K562 (cell line): ENCODE results near the gene CCDC9B. TPM values are rescaled to one million over a fixed set of nuclear protein-coding genes. Genes with fewer than 3 reads are reported as not detected.

Experiments
- ATAC-seq: fragments of 200-7000 bp; cut with Tn5 transposase; 3 replicates; pipeline ENCODE4 v1.9.1; 2020; ENCODE audit warnings: moderate library complexity
- BruUV-seq: library from RNA; stranded (reverse); fragments of 400-500 nt; replicated peaks from 2 replicates; lab custom pipeline; 2021; lab: Mats Ljungman, UMichigan
- CTCF ChIA-PET: fragments of 300-600 bp; formaldehyde crosslinking; extraction: SDS; loops from one replicate; lab custom pipeline; 2021; ENCODE audit warnings: low intra/inter-chr PET ratio; lab: Yijun Ruan, JAX
- POLR2A ChIA-PET: fragments of 300-600, 350-650 bp; sonication (Branson Sonifier 250); formaldehyde crosslinking; extraction: SDS; loops from one replicate; lab custom pipeline; 2021; ENCODE audit warnings: antibody characterized with exemption, inconsistent platforms; lab: Yijun Ruan, JAX
- DNase-seq, 4 experiments: peaks; one replicate each; pipeline versions ENCODE4 v3.0.0 to v3.0.0-alpha.2; 2011 to 2018; ENCODE audit warnings: low spot score in 3 of 4, mixed read lengths in 3 of 4; ENCODE audit errors: extremely low read depth in 1 of 4
- FAIRE-seq: peaks from 2 replicates; lab custom pipeline; 2011; peaks lifted over from hg19 to GRCh38; lab: Jason Lieb, UNC
- H2AFZ ChIP-seq: 2 replicates; pipeline ENCODE4 v1.6.0; 2011; ENCODE audit warnings: low read depth, low read length, control low read depth, inconsistent platforms
- H3K27ac ChIP-seq: fragments of 200-600 bp; 3 replicates; pipeline ENCODE4 v1.8.0; 2011; ENCODE audit warnings: low read depth, mild to moderate bottlenecking, control low read depth, inconsistent platforms, low read length, moderate library complexity, mixed read lengths; ENCODE audit errors: extremely low read depth
- H3K27me3 ChIP-seq, 2 experiments: fragments of 300-600 bp in 1 of 2; 2 replicates in 1 of 2; 3 replicates in 1 of 2; pipeline versions ENCODE4 v1.6.0 to v1.8.0; 2011; ENCODE audit warnings: inconsistent platforms in 2 of 2, low read length in 2 of 2, mild to moderate bottlenecking in 1 of 2, mixed read lengths in 1 of 2, moderate library complexity in 1 of 2; ENCODE audit not compliant: control insufficient read depth in 2 of 2, insufficient read depth in 2 of 2
- H3K36me3 ChIP-seq: fragments of 300-600 bp; 3 replicates; pipeline ENCODE4 v1.8.0; 2011; ENCODE audit warnings: mild to moderate bottlenecking, low read length, inconsistent platforms; ENCODE audit not compliant: control insufficient read depth, insufficient read depth
- H3K4me1 ChIP-seq, 2 experiments: fragments of 200-600 bp in 1 of 2; replicated peaks in 1 of 2; 2 replicates in 1 of 2; 3 replicates in 1 of 2; pipeline versions ENCODE4 v1.5.1 to v1.8.0; 2011; ENCODE audit warnings: inconsistent platforms in 2 of 2, low read length in 2 of 2, mild to moderate bottlenecking in 1 of 2, mixed read lengths in 1 of 2, moderate library complexity in 1 of 2; ENCODE audit not compliant: control insufficient read depth in 2 of 2, insufficient read depth in 2 of 2
- H3K4me2 ChIP-seq: 2 replicates; pipeline ENCODE4 v1.6.1; 2011; ENCODE audit warnings: low read length, control low read depth, inconsistent platforms, mixed read lengths; ENCODE audit not compliant: insufficient read depth
- H3K4me3 ChIP-seq: fragments of 200-600 bp; sonication (generic), shearing (Covaris generic); 2 replicates; pipeline ENCODE4 v1.5.1; 2016; ENCODE audit warnings: control low read depth, inconsistent platforms
- H3K79me2 ChIP-seq: fragments of 200-600 bp; 3 replicates; pipeline ENCODE4 v1.8.0; 2011; ENCODE audit warnings: low read length, inconsistent platforms; ENCODE audit not compliant: control insufficient read depth, insufficient read depth
- H3K9ac ChIP-seq, 2 experiments: 2 replicates each; pipeline versions ENCODE4 v1.6.0 to v1.6.1; 2011; ENCODE audit warnings: low read depth in 2 of 2, low read length in 2 of 2, control low read depth in 1 of 2, inconsistent platforms in 1 of 2, mild to moderate bottlenecking in 1 of 2, mixed read lengths in 1 of 2; ENCODE audit not compliant: insufficient read depth in 1 of 2
- H3K9me1 ChIP-seq: one replicate; pipeline ENCODE4 v1.6.0; 2011; ENCODE audit warnings: inconsistent platforms, mild to moderate bottlenecking, low read length, moderate library complexity; ENCODE audit not compliant: control insufficient read depth, insufficient read depth
- H3K9me3 ChIP-seq: replicated peaks from 2 replicates; pipeline ENCODE4 v1.5.1; 2011; ENCODE audit warnings: low read depth, low read length, inconsistent platforms; ENCODE audit not compliant: control insufficient read depth, insufficient read depth
- H4K20me1 ChIP-seq: replicated peaks from 2 replicates; pipeline ENCODE4 v1.6.1; 2011; ENCODE audit warnings: low read length, inconsistent platforms, mixed read lengths; ENCODE audit not compliant: control insufficient read depth, insufficient read depth
- CHD1 ChIP-seq: fragments of 200-600 bp; sonication (generic); IDR thresholded peaks from one replicate; pipeline ENCODE4 v1.6.1; 2012; ENCODE audit warnings: mild to moderate bottlenecking, moderate library complexity, low read length, inconsistent platforms
- ETV1 ChIP-seq: fragments of 450-650 bp; conservative IDR thresholded peaks from 2 replicates; pipeline ENCODE4 v1.6.1; 2016; ENCODE audit warnings: missing genetic modification characterization, control low read depth, low read depth, missing compliant biosample characterization
- GABPA ChIP-seq: fragments of 200-800 bp; sonication (Bioruptor generic); conservative IDR thresholded peaks from 2 replicates; pipeline ENCODE4 v1.6.1; 2016; ENCODE audit warnings: low read depth, missing genetic modification characterization, missing compliant biosample characterization
- ILK ChIP-seq: fragments of 450-650 bp; IDR thresholded peaks from 2 replicates; pipeline ENCODE4 v1.6.1; 2016; ENCODE audit warnings: missing genetic modification characterization, low read depth, mild to moderate bottlenecking, missing compliant biosample characterization, moderate library complexity, borderline replicate concordance
- MTA3 ChIP-seq: fragments of 450-650 bp; formaldehyde crosslinking; IDR thresholded peaks from 2 replicates; pipeline ENCODE4 v1.6.1; 2017; ENCODE audit warnings: mild to moderate bottlenecking, borderline replicate concordance
- RREB1 ChIP-seq: fragments of 250-450 bp; sonication (Bioruptor Pico); IDR thresholded peaks from 2 replicates; pipeline ENCODE4 v1.4.0; 2020
- SMAD3 ChIP-seq: fragments of 450-650 bp; formaldehyde crosslinking; conservative IDR thresholded peaks from 2 replicates; pipeline ENCODE4 v1.4.0; 2020; ENCODE audit warnings: mild to moderate bottlenecking
- YBX1 ChIP-seq: fragments of 450-650 bp; IDR thresholded peaks from 2 replicates; pipeline ENCODE4 v1.7.1; 2016; ENCODE audit warnings: mild to moderate bottlenecking
- ZBTB7A ChIP-seq: IDR thresholded peaks from 2 replicates; pipeline ENCODE4 v1.6.1; 2011; ENCODE audit warnings: low read depth, mild to moderate bottlenecking, low read length, moderate library complexity, borderline replicate concordance; ENCODE audit not compliant: control insufficient read depth
- ZFPM2 ChIP-seq: fragments of 250-450 bp; sonication (Bioruptor Pico); IDR thresholded peaks from 2 replicates; pipeline ENCODE4 v1.5.1; 2022; ENCODE audit warnings: mild to moderate bottlenecking
- WGBS: fragments of 100-300 bp; shearing (Covaris generic); methylation state at CpG from one replicate; pipeline ENCODE4 v1.1.6; 2016; ENCODE audit warnings: low coverage, mixed read lengths; ENCODE audit not compliant: insufficient coverage; ENCODE audit errors: missing lambda C conversion rate; 5-methylcytosine and 5-hydroxymethylcytosine counted together
- in situ Hi-C: fragments of 300-500 bp; cut with MboI; formaldehyde crosslinking; loops from 4 replicates; pipeline ENCODE4 v1.15.0; 2018; ENCODE audit warnings: inconsistent platforms, mixed read lengths
- intact Hi-C: fragments of 100-400 bp; cut with micrococcal nuclease; formaldehyde crosslinking; loops from 2 replicates; pipeline ENCODE4 v1.14.2; 2022
- polyA plus RNA-seq, 8 experiments: library from polyadenylated mRNA; depleted of rRNA in 4 of 8; stranded (reverse) in 5 of 8; unstranded in 3 of 8; fragments of >200 nt; fragmentation: Nextera tagmentation in 2 of 8; fragmentation: Illumina TruSeq in 1 of 8; extraction: Ambion mirVana in 2 of 8; extraction: Trizol in 1 of 8; gene quantifications; 2 replicates each; pipeline versions ENCODE4 v1.2.1 to v1.2.3, GENCODE V29; 2011 to 2014; ENCODE audit warnings: inconsistent platforms in 1 of 8, missing spikeins in 1 of 8
- total RNA-seq, 7 experiments: library from RNA; depleted of rRNA in 6 of 7; stranded (reverse); fragments of >200 nt in 6 of 7; fragmentation: Illumina TruSeq in 2 of 7; extraction: Trizol in 2 of 7; gene quantifications; 2 replicates each; pipeline versions ENCODE4 v1.2.1 to v1.2.3, GENCODE V29; 2011 to 2021; ENCODE audit warnings: low replicate concordance in 1 of 7
- TF ChIP-seq, protein P1 (sequence below): sonication (generic); formaldehyde crosslinking; IDR thresholded peaks from 2 replicates; pipeline ENCODE4 v1.8.0; 2022; ENCODE audit warnings: missing genetic modification reagents, mild to moderate bottlenecking, borderline replicate concordance

CCDC9B gene
- total and polyA plus RNA-seq, 9 of the 15 experiments (the other 6 are each of a cell fraction or from before 2014, with no cell fraction given): 0.01 to 0.47 (median 0.15) TPM; not detected in 1

- ChIA-PET POLR2A (interaction anchor here (2.2 kb wide), 1 partner anchor 10 kb away, joined by 5 read pairs; the partner anchor contains the start of gene PHGR1), CTCF (no interaction called here)
- 26% methylated on average over 2 of the region's 2 CpGs for WGBS
- in situ Hi-C loops: no loop called here
- ATAC-seq (no peak), FAIRE-seq (no peak), DNase-seq (no peak)
- no peaks in the 10 kb centered on the region for H3K36me3 ChIP-seq
- no peak for TF ChIP-seq SMAD3 (CRISPR knock-in tag)
- no peak for TF ChIP-seq GABPA (tag)
- no peak for TF ChIP-seq RREB1 (CRISPR knock-in tag)
- TF ChIP-seq, protein P1, sequence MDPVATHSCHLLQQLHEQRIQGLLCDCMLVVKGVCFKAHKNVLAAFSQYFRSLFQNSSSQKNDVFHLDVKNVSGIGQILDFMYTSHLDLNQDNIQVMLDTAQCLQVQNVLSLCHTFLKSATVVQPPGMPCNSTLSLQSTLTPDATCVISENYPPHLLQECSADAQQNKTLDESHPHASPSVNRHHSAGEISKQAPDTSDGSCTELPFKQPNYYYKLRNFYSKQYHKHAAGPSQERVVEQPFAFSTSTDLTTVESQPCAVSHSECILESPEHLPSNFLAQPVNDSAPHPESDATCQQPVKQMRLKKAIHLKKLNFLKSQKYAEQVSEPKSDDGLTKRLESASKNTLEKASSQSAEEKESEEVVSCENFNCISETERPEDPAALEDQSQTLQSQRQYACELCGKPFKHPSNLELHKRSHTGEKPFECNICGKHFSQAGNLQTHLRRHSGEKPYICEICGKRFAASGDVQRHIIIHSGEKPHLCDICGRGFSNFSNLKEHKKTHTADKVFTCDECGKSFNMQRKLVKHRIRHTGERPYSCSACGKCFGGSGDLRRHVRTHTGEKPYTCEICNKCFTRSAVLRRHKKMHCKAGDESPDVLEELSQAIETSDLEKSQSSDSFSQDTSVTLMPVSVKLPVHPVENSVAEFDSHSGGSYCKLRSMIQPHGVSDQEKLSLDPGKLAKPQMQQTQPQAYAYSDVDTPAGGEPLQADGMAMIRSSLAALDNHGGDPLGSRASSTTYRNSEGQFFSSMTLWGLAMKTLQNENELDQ (CRISPR knock-in tag): no peak
- no peak for TF ChIP-seq MTA3
- no peak for TF ChIP-seq ZBTB7A
- TF ChIP-seq YBX1: no peak
- no peak for TF ChIP-seq ILK (tag)
- no peak for TF ChIP-seq CHD1
- TF ChIP-seq ZFPM2 (CRISPR knock-in tag): no peak
- no peak for TF ChIP-seq ETV1 (tag)
- no peak overlapping the region for H3K4me2 ChIP-seq
- peaks cover 5 to 26% of the 10 kb centered on the region in 2 experiments; a peak in 4 of 5 replicates for H3K4me1 ChIP-seq
- no peak overlapping the region for H3K27ac ChIP-seq
- no TSS peak for BruUV-seq
- no peaks in the 10 kb centered on the region for H4K20me1 ChIP-seq
- H3K9ac ChIP-seq: no peak overlapping the region; a peak in 1 of 4 replicates
- no peak overlapping the region for H2AFZ ChIP-seq
- H3K9me3 ChIP-seq: no peaks in the 10 kb centered on the region
- peaks cover 0 to 13% of the 10 kb centered on the region in 2 experiments; a peak in 2 of 5 replicates for H3K27me3 ChIP-seq
- intact Hi-C loops: no loop called here
- H3K9me1 ChIP-seq: no peaks in the 10 kb centered on the region
- H3K4me3 ChIP-seq: no peak overlapping the region
- no peaks in the 10 kb centered on the region for H3K79me2 ChIP-seq
Observed at GRCh38 chr15:40361640-40362039, 20.9 kb upstream of the CCDC9B start.
